H9 (cell line): ENCODE measurements around the gene EHD1. TPM values are rescaled to one million over a fixed set of nuclear protein-coding genes. Genes with fewer than 3 reads are reported as not detected.
A peak's percentile ranks its signal among the peaks of the same experiment; 100 is the strongest.

Source experiments
- DNase-seq: peaks from one replicate; pipeline ENCODE4 v3.0.0-alpha.2; 2017
- H2AFZ ChIP-seq: one replicate; pipeline ENCODE4 v1.6.1; 2013; ENCODE audit warnings: mild to moderate bottlenecking, low read length, control low read depth, moderate library complexity
- H2AK5ac ChIP-seq: 2 replicates; pipeline ENCODE4 v1.6.1; 2013; ENCODE audit warnings: low read length, control low read depth, mixed read lengths; ENCODE audit not compliant: insufficient read length
- H2BK120ac ChIP-seq: one replicate; pipeline ENCODE4 v1.6.1; 2013; ENCODE audit warnings: low read depth, mild to moderate bottlenecking, low read length, control low read depth, inconsistent platforms; ENCODE audit not compliant: poor library complexity, severe bottlenecking
- H2BK12ac ChIP-seq: 2 replicates; pipeline ENCODE4 v1.6.1; 2013; ENCODE audit warnings: low read length, control low read depth, mixed read lengths, low read depth; ENCODE audit not compliant: insufficient read length
- H2BK15ac ChIP-seq: 2 replicates; pipeline ENCODE4 v1.6.1; 2013; ENCODE audit warnings: low read depth, low read length, control low read depth
- H2BK20ac ChIP-seq: one replicate; pipeline ENCODE4 v1.6.1; 2013; ENCODE audit warnings: low read depth, mild to moderate bottlenecking, low read length, control low read depth, inconsistent platforms; ENCODE audit not compliant: poor library complexity, severe bottlenecking
- H2BK5ac ChIP-seq: 2 replicates; pipeline ENCODE4 v1.6.1; 2013; ENCODE audit warnings: low read length, control low read depth, mixed read lengths; ENCODE audit not compliant: insufficient read length
- H3K14ac ChIP-seq: 2 replicates; pipeline ENCODE4 v1.6.1; 2013; ENCODE audit warnings: low read length, control low read depth; ENCODE audit not compliant: insufficient read depth
- H3K18ac ChIP-seq: 2 replicates; pipeline ENCODE4 v1.6.1; 2013; ENCODE audit warnings: low read depth, mild to moderate bottlenecking, mixed read lengths, low read length, control low read depth; ENCODE audit not compliant: insufficient read length
- H3K23ac ChIP-seq: 2 replicates; pipeline ENCODE4 v1.6.1; 2013; ENCODE audit warnings: low read length, control low read depth, mixed read lengths, low read depth; ENCODE audit not compliant: insufficient read length
- H3K23me2 ChIP-seq: 2 replicates; pipeline ENCODE4 v1.6.1; 2013; ENCODE audit warnings: low read depth, mild to moderate bottlenecking, mixed read lengths, low read length, control low read depth; ENCODE audit not compliant: insufficient read length, poor library complexity, severe bottlenecking
- H3K27ac ChIP-seq: 2 replicates; pipeline ENCODE4 v1.5.1; 2013; ENCODE audit warnings: low read length, control low read depth, mixed read lengths, low read depth; ENCODE audit not compliant: insufficient read length
- H3K27me3 ChIP-seq: 2 replicates; pipeline ENCODE4 v1.6.1; 2013; ENCODE audit warnings: low read length, control low read depth, inconsistent platforms; ENCODE audit not compliant: insufficient read depth
- H3K4ac ChIP-seq: 2 replicates; pipeline ENCODE4 v1.6.1; 2013; ENCODE audit warnings: low read depth, mild to moderate bottlenecking, control low read depth, inconsistent platforms, low read length, moderate library complexity
- H3K4me1 ChIP-seq: 2 replicates; pipeline ENCODE4 v1.6.1; 2013; ENCODE audit warnings: low read length, control low read depth, inconsistent platforms; ENCODE audit not compliant: insufficient read depth
- H3K4me2 ChIP-seq: 2 replicates; pipeline ENCODE4 v1.6.1; 2013; ENCODE audit warnings: low read length, control low read depth, mixed read lengths; ENCODE audit not compliant: insufficient read length, insufficient read depth
- H3K56ac ChIP-seq: 2 replicates; pipeline ENCODE4 v1.6.1; 2013; ENCODE audit warnings: low read depth, mild to moderate bottlenecking, mixed read lengths, low read length, control low read depth; ENCODE audit not compliant: insufficient read length
- H3K79me1 ChIP-seq: 2 replicates; pipeline ENCODE4 v1.6.1; 2013; ENCODE audit warnings: low read depth, mild to moderate bottlenecking, moderate library complexity, low read length, control low read depth, inconsistent platforms; ENCODE audit not compliant: insufficient read depth, poor library complexity, severe bottlenecking
- H3K79me2 ChIP-seq: 2 replicates; pipeline ENCODE4 v1.6.1; 2013; ENCODE audit warnings: low read length, control low read depth, inconsistent platforms; ENCODE audit not compliant: insufficient read depth
- H3K9ac ChIP-seq: 2 replicates; pipeline ENCODE4 v1.6.1; 2013; ENCODE audit warnings: low read length, control low read depth, mixed read lengths; ENCODE audit not compliant: insufficient read length; ENCODE audit errors: extremely low read depth
- H3K9me3 ChIP-seq: one replicate; pipeline ENCODE4 v1.6.1; 2013; ENCODE audit warnings: low read depth, low read length, inconsistent platforms; ENCODE audit not compliant: control insufficient read depth
- H3T11ph ChIP-seq: one replicate; pipeline ENCODE4 v1.6.1; 2013; ENCODE audit warnings: mild to moderate bottlenecking, low read length, control low read depth, inconsistent platforms
- H4K20me1 ChIP-seq: one replicate; pipeline ENCODE4 v1.6.1; 2013; ENCODE audit not compliant: control insufficient read depth, insufficient read length, insufficient read depth
- H4K5ac ChIP-seq: 2 replicates; pipeline ENCODE4 v1.6.1; 2013; ENCODE audit warnings: low read depth, mild to moderate bottlenecking, mixed read lengths, low read length, control low read depth; ENCODE audit not compliant: insufficient read length
- H4K8ac ChIP-seq: replicated peaks from 2 replicates; pipeline ENCODE4 v1.6.1; 2013; ENCODE audit warnings: low read length, control low read depth, mixed read lengths, low read depth; ENCODE audit not compliant: insufficient read length
- H4K91ac ChIP-seq: 2 replicates; pipeline ENCODE4 v1.6.1; 2013; ENCODE audit warnings: low read depth, mild to moderate bottlenecking, moderate library complexity, mixed read lengths, low read length, control low read depth; ENCODE audit not compliant: insufficient read length
- H3K27ac Mint-ChIP-seq, 3 experiments: 2 replicates in 2 of 3; 3 replicates in 1 of 3; pipeline ENCODE4 v1.8.0; 2020 to 2021; ENCODE audit warnings: mixed read lengths in 3 of 3, mild to moderate bottlenecking in 1 of 3, moderate library complexity in 1 of 3
- H3K27me3 Mint-ChIP-seq: 2 replicates; pipeline ENCODE4 v1.8.0; 2021; ENCODE audit warnings: low read depth, mild to moderate bottlenecking, moderate library complexity, mixed read lengths
- H3K36me3 Mint-ChIP-seq, 3 experiments: 2 replicates in 2 of 3; 3 replicates in 1 of 3; pipeline ENCODE4 v1.8.0; 2020 to 2021; ENCODE audit warnings: low read depth in 3 of 3, mixed read lengths in 3 of 3; ENCODE audit not compliant: insufficient read depth in 1 of 3
- H3K4me1 Mint-ChIP-seq, 2 experiments: 2 replicates each; pipeline ENCODE4 v1.8.0; 2020; ENCODE audit warnings: mixed read lengths in 2 of 2
- H3K4me3 Mint-ChIP-seq, 2 experiments: 2 replicates in 1 of 2; 3 replicates in 1 of 2; pipeline ENCODE4 v1.8.0; 2020 to 2021; ENCODE audit warnings: mild to moderate bottlenecking in 2 of 2, mixed read lengths in 2 of 2, moderate library complexity in 1 of 2
- H3K9me3 Mint-ChIP-seq, 2 experiments: 2 replicates in 1 of 2; 3 replicates in 1 of 2; pipeline ENCODE4 v1.8.0; 2020; ENCODE audit warnings: mild to moderate bottlenecking in 2 of 2, mixed read lengths in 2 of 2, moderate library complexity in 1 of 2
- CTCF ChIP-seq: fragments of 200-600 bp; sonication (generic); conservative IDR thresholded peaks from 3 replicates; pipeline ENCODE4 v1.8.0; 2021; ENCODE audit warnings: antibody characterized with exemption, mild to moderate bottlenecking
- WGBS: extraction: QIAGEN DNeasy Blood & Tissue Kit; methylation state at CpG from one replicate; pipeline ENCODE4 v1.1.7; 2013; ENCODE audit warnings: missing lambda C conversion rate, low lambda C conversion rate, mixed read lengths; ENCODE audit not compliant: insufficient read length; ENCODE audit errors: extremely low coverage; 5-methylcytosine and 5-hydroxymethylcytosine counted together
- total RNA-seq: library from RNA; stranded (reverse); gene quantifications from 2 replicates; pipeline ENCODE4 v1.2.1, GENCODE V29; 2021

EHD1 gene
- total RNA-seq, 1 experiment from 2014 or later = 31.0 TPM

GRCh38 chr11:64864135-64864472, 14.3 kb downstream of the EHD1 start:
- H2BK20ac ChIP-seq = no peak overlapping the region
- H4K91ac ChIP-seq = peak overlapping the region; percentile 62
- no peak overlapping the region for H3K27ac ChIP-seq
- no peak overlapping the region for H2AK5ac ChIP-seq
- no peak overlapping the region for H4K8ac ChIP-seq
- no CpG with 5 or more reads among the region's 9 CpGs for WGBS
- TF ChIP-seq CTCF = no peak
- H3K4me3 Mint-ChIP-seq = no peak overlapping the region
- no peaks in the 10 kb centered on the region for H3K27me3 ChIP-seq
- H3K4ac ChIP-seq = no peak overlapping the region
- no peak overlapping the region for H4K5ac ChIP-seq
- H3K79me2 ChIP-seq = no peaks in the 10 kb centered on the region
- peaks cover 15 to 28% of the 10 kb centered on the region in 2 experiments for H3K4me1 Mint-ChIP-seq
- no peak overlapping the region for H2BK120ac ChIP-seq
- H2BK12ac ChIP-seq = no peak overlapping the region
- H3K23ac ChIP-seq = no peak overlapping the region
- H2BK15ac ChIP-seq = no peak overlapping the region
- no peak overlapping the region for H3K4me2 ChIP-seq
- peaks cover 0 to 2% (median 1%) of the 10 kb centered on the region in 3 experiments; a peak in 3 of 7 replicates for H3K36me3 Mint-ChIP-seq
- H3K9me3 ChIP-seq = no peaks in the 10 kb centered on the region
- H3K9ac ChIP-seq = no peak overlapping the region
- H2BK5ac ChIP-seq = no peak overlapping the region
- H3K14ac ChIP-seq = no peak overlapping the region
- H2AFZ ChIP-seq = no peak overlapping the region
- no peaks in the 10 kb centered on the region for H4K20me1 ChIP-seq
- no peak overlapping the region for H3K56ac ChIP-seq
- no peaks in the 10 kb centered on the region for H3K27me3 Mint-ChIP-seq
- H3K9me3 Mint-ChIP-seq = no peaks in the 10 kb centered on the region
- no peaks in the 10 kb centered on the region for H3K23me2 ChIP-seq
- H3K79me1 ChIP-seq = no peaks in the 10 kb centered on the region
- H3T11ph ChIP-seq = no peak overlapping the region
- no peak overlapping the region for H3K18ac ChIP-seq
- H3K4me1 ChIP-seq = no peaks in the 10 kb centered on the region; the same call in 1 of the 2 replicates
- no peak for DNase-seq
- H3K27ac Mint-ChIP-seq = peak overlapping the region in 1 of 3 experiments; percentile 40; a peak in 2 of 7 replicates
